Measurements from ENCODE around the gene LHFPL3. TPM values are rescaled to one million over a fixed set of nuclear protein-coding genes. Genes with fewer than 3 reads are reported as not detected.

Gene LHFPL3
- total RNA-seq, 2 experiments from 2014 or later, result not detected

DNA sequence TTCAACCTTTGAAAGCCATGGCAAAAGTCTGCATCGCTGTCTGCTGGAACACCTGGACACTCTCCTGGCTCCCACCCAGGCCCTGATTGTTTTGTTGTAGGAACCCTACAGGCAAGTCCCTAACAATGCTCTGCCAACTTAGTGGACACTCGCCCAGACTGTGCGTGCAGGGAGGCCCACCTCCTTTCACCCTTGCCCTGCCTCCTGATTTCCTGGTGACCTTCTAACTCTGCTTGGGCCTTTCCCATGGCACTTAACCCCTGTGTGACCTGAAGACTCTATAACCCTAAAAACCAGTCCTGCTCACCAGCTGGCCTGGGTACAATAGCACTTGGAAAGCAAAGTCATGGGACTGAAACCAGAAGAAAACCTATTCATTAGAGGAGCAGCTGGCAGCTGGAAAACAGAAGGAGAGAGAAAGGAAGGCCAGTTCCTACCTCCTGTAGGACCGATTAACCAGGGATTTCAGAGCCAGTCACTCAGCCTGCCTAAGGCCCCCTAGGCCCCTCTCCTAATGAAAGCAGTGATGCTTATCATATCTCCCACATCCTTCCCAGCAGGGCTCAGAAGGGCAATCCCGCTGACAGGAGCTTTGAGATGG is 602.9 kb downstream of the LHFPL3 start:
- ChIA-PET CTCF (ENCODE audit: unreplicated experiment) (no interaction called here), POLR2A (interaction anchor here (0.6 to 0.9 kb wide), 3 partner anchors 27 to 600 kb away, joined by 3 read pairs; no protein-coding TSS in a partner anchor)
- Histone ChIP-seq H3K9me3 (ENCODE audit: low read length) (no peaks in the 10 kb centered on the region), H3K27ac (ENCODE audit: low read depth, low read length, poor library complexity, severe bottlenecking) (no peak overlapping the region), H3K9me2 (ENCODE audit: insufficient read depth, low read length) (no peaks in the 10 kb centered on the region), H3K79me2 (ENCODE audit: insufficient read depth, low read depth, low read length) (no peaks in the 10 kb centered on the region), H2AFZ (ENCODE audit: low read length) (no peak overlapping the region), H4K20me1 (ENCODE audit: insufficient read depth, low read length) (no peaks in the 10 kb centered on the region), H3K4me3 (ENCODE audit: low read depth, low read length, poor library complexity, severe bottlenecking) (no peak overlapping the region), H3K4me1 (ENCODE audit: insufficient read depth, low read length, poor library complexity, severe bottlenecking) (peaks cover 27% of the 10 kb centered on the region), H3K36me3 (ENCODE audit: insufficient read depth, low read length) (no peaks in the 10 kb centered on the region), H3K4me2 (ENCODE audit: low read length) (no peak overlapping the region)
- intact Hi-C loops (cut with micrococcal nuclease; ENCODE audit: unreplicated experiment), result no loop called here
- TF ChIP-seq EZH2phosphoT487 (IDR thresholded peaks at IDR 0.05; ENCODE audit: borderline replicate concordance, low read depth, low read length), result no peak
- TF ChIP-seq, protein P1, sequence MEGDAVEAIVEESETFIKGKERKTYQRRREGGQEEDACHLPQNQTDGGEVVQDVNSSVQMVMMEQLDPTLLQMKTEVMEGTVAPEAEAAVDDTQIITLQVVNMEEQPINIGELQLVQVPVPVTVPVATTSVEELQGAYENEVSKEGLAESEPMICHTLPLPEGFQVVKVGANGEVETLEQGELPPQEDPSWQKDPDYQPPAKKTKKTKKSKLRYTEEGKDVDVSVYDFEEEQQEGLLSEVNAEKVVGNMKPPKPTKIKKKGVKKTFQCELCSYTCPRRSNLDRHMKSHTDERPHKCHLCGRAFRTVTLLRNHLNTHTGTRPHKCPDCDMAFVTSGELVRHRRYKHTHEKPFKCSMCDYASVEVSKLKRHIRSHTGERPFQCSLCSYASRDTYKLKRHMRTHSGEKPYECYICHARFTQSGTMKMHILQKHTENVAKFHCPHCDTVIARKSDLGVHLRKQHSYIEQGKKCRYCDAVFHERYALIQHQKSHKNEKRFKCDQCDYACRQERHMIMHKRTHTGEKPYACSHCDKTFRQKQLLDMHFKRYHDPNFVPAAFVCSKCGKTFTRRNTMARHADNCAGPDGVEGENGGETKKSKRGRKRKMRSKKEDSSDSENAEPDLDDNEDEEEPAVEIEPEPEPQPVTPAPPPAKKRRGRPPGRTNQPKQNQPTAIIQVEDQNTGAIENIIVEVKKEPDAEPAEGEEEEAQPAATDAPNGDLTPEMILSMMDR (conservative IDR thresholded peaks at IDR 0.05; ENCODE audit: low read length), result no peak
- no TSS peak for BruUV-seq (replicated peaks)
- DNase-seq (ENCODE audit: low spot score), result no peak

DNA sequence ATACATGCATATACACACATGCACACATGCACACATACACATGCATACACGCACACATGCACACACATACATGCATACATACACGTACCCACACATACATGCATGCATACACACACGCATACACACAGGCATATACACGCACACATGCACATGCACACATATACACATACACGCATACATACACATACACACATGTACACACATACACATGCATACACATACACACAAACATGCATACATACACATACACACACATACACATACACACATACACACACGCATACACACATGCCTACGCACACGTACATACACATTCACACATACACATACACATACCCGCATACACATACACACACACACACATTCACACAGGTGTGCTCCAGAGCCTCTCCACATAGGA is 604.6 kb downstream of the LHFPL3 start:
- intact Hi-C loops (cut with micrococcal nuclease; ENCODE audit: unreplicated experiment), result no loop called here
- H3K27ac ChIP-seq (ENCODE audit: low read depth, low read length, poor library complexity, severe bottlenecking), result no peak overlapping the region

More for the DNA sequence above, 604.6 kb downstream of the LHFPL3 start:
- TF ChIP-seq, protein P1 (conservative IDR thresholded peaks at IDR 0.05; ENCODE audit: low read length), result no peak
- TF ChIP-seq EZH2phosphoT487 (IDR thresholded peaks at IDR 0.05; ENCODE audit: borderline replicate concordance, low read depth, low read length), result no peak
- H3K9me2 ChIP-seq (ENCODE audit: insufficient read depth, low read length), result no peaks in the 10 kb centered on the region
- ChIA-PET POLR2A (interaction anchor here (0.5 to 1.3 kb wide), 4 partner anchors 8 to 310 kb away, joined by 3 to 5 read pairs (median 3); no protein-coding TSS in a partner anchor), CTCF (ENCODE audit: unreplicated experiment) (no interaction called here)
- H3K36me3 ChIP-seq (ENCODE audit: insufficient read depth, low read length), result no peaks in the 10 kb centered on the region
- peak overlapping the region; percentile 9; the same call in 1 of the 2 replicates for H2AFZ ChIP-seq (ENCODE audit: low read length)
- no peak for DNase-seq (ENCODE audit: low spot score)
- BruUV-seq (replicated peaks), result no TSS peak
- H3K4me2 ChIP-seq (ENCODE audit: low read length), result peak overlapping the region; percentile 34
- peaks cover 27% of the 10 kb centered on the region for H3K4me1 ChIP-seq (ENCODE audit: insufficient read depth, low read length, poor library complexity, severe bottlenecking)
- no peaks in the 10 kb centered on the region for H3K79me2 ChIP-seq (ENCODE audit: insufficient read depth, low read depth, low read length)
- H3K9me3 ChIP-seq (ENCODE audit: low read length), result no peaks in the 10 kb centered on the region
- H4K20me1 ChIP-seq (ENCODE audit: insufficient read depth, low read length), result no peaks in the 10 kb centered on the region
- no peak overlapping the region for H3K4me3 ChIP-seq (ENCODE audit: low read depth, low read length, poor library complexity, severe bottlenecking)

Data from OCI-LY7 (cell line).